Hepatocyte (in vitro differentiated cells): ENCODE data around the gene LBHD1.
"Not testable (repeated sequence)": the region's sequence is repeated elsewhere in the genome, so short reads cannot be mapped to it uniquely, and the experiment has no call there.

Source experiments
- CTCF ChIP-seq: fragments of 200-600 bp; sonication (generic); IDR thresholded peaks from 2 replicates; pipeline ENCODE4 v1.5.1; 2016; ENCODE audit warnings: antibody characterized with exemption, mild to moderate bottlenecking; ENCODE audit not compliant: poor library complexity
- EZH2 ChIP-seq: fragments of 200-600 bp; sonication (generic); IDR thresholded peaks from 2 replicates; pipeline ENCODE4 v1.6.1; 2016; ENCODE audit warnings: antibody characterized with exemption, mild to moderate bottlenecking, borderline replicate concordance
- EZH2phosphoT487 ChIP-seq: fragments of 200-600 bp; sonication (generic); IDR thresholded peaks from one replicate; pipeline ENCODE4 v1.6.1; 2018; ENCODE audit warnings: antibody characterized with exemption, mild to moderate bottlenecking, low read depth, moderate library complexity; ENCODE audit not compliant: unreplicated experiment, severe bottlenecking

GRCh38 chr11:62675415-62675814 is 3.3 kb upstream of the LBHD1 start:
- TF ChIP-seq EZH2phosphoT487, CTCF, EZH2: not testable (repeated sequence)
